SJSA1 (cell line): Measurements from ENCODE around the gene F5. TPM values are rescaled to one million over a fixed set of nuclear protein-coding genes. Genes with fewer than 3 reads are reported as not detected.

Experiments
- DNase-seq, 2 experiments: peaks; one replicate each; pipeline ENCODE4 v3.0.0-alpha.2; 2015 to 2020; ENCODE audit warnings: low spot score in 2 of 2, low read depth in 1 of 2
- H3K27ac ChIP-seq: fragments of 250-450 bp; sonication (Bioruptor Pico); 2 replicates; pipeline ENCODE4 v1.5.1; 2020; ENCODE audit warnings: mild to moderate bottlenecking, moderate library complexity
- H3K27me3 ChIP-seq: fragments of 250-450 bp; sonication (Bioruptor Pico); replicated peaks from 2 replicates; pipeline ENCODE4 v1.5.1; 2020; ENCODE audit warnings: mild to moderate bottlenecking, moderate library complexity
- H3K36me3 ChIP-seq: fragments of 250-450 bp; sonication (Bioruptor Pico); 2 replicates; pipeline ENCODE4 v1.5.1; 2020; ENCODE audit warnings: mild to moderate bottlenecking
- H3K4me1 ChIP-seq: fragments of 250-450 bp; sonication (Bioruptor Pico); replicated peaks from 2 replicates; pipeline ENCODE4 v1.6.1; 2021; ENCODE audit warnings: mild to moderate bottlenecking
- H3K4me3 ChIP-seq: fragments of 250-450 bp; sonication (Bioruptor Pico); 2 replicates; pipeline ENCODE4 v1.5.1; 2020; ENCODE audit warnings: mild to moderate bottlenecking
- H3K9me3 ChIP-seq: fragments of 250-450 bp; sonication (Bioruptor Pico); replicated peaks from 2 replicates; pipeline ENCODE4 v1.5.1; 2020; ENCODE audit warnings: mild to moderate bottlenecking
- total RNA-seq: library from RNA; depleted of rRNA; stranded (reverse); fragments of >200 nt; shearing (Covaris generic); gene quantifications from 2 replicates; pipeline ENCODE4 v1.2.3, GENCODE V29; 2014

F5 gene
- total RNA-seq, 1 experiment from 2014 or later = not detected

GRCh38 chr1:169576241-169576934 is 9.9 kb downstream of the F5 start:
- H3K9me3 ChIP-seq = no peaks in the 10 kb centered on the region
- no peaks in the 10 kb centered on the region for H3K4me1 ChIP-seq
- DNase-seq = no peak
- no peak overlapping the region for H3K4me3 ChIP-seq
- no peak overlapping the region for H3K27ac ChIP-seq
- H3K27me3 ChIP-seq = peaks cover 7% of the 10 kb centered on the region; the same call in 1 of the 2 replicates
- no peaks in the 10 kb centered on the region for H3K36me3 ChIP-seq

DNA sequence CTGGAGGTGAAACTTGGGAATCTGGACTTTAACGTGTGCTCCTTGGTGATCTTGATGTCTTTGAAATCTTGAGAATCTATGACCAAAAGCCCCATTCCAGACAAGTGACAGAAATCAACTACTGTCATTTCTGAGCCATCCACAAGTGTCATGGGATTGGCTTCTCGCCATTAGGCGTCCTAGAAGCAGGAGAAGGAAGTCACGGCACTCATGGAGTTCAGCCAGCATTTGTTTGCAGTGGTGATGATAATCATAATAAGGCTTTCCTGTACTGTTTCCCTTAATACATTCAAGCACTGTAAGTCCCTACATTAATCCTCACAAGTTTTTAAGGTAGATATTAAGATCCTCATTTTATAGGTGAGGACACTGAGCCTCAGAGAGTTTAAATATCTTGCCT is 11.9 kb downstream of the F5 start:
- Histone ChIP-seq H3K36me3 (no peaks in the 10 kb centered on the region), H3K27me3 (peaks cover 19% of the 10 kb centered on the region; the same call in 1 of the 2 replicates), H3K4me1 (no peaks in the 10 kb centered on the region), H3K27ac (no peak overlapping the region), H3K4me3 (no peak overlapping the region), H3K9me3 (no peaks in the 10 kb centered on the region)
- DNase-seq = no peak

- H3K27me3 ChIP-seq = peaks cover 17% of the 10 kb centered on the region; the same call in 1 of the 2 replicates
- no peak overlapping the region for H3K27ac ChIP-seq
- no peaks in the 10 kb centered on the region for H3K36me3 ChIP-seq
- no peak overlapping the region for H3K4me3 ChIP-seq
- H3K9me3 ChIP-seq = no peaks in the 10 kb centered on the region
- H3K4me1 ChIP-seq = no peaks in the 10 kb centered on the region
- peak in 1 of 2 experiments; percentile 41 for DNase-seq
These were observed 14.1 kb downstream of the F5 start for GRCh38 chr1:169572187-169572586.

DNA sequence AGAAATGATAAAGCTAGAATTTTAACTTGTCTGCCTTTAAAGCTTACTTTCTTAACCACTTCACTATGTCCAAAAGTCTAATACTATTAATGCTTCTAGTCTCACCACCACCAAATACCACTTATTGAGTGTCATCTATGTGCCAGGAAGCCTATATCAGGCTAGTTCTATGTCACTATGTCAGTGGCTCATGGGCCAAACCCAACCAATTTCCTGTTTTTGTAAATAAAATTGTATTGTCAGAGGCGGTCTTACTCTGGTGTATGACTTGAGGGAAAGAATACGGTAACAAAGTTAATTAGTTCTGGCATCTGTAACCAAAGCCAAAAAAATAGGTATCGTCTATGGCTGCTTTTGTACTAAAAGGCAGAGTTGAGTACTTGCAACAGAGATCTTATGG is 14.8 kb downstream of the F5 start:
- Histone ChIP-seq H3K27me3 (peaks cover 17% of the 10 kb centered on the region; the same call in 1 of the 2 replicates), H3K9me3 (no peaks in the 10 kb centered on the region), H3K36me3 (no peaks in the 10 kb centered on the region), H3K4me1 (no peaks in the 10 kb centered on the region), H3K4me3 (no peak overlapping the region), H3K27ac (no peak overlapping the region)
- no peak for DNase-seq

GRCh38 chr1:169570172-169570574 is 16.1 kb downstream of the F5 start:
- no peaks in the 10 kb centered on the region for H3K36me3 ChIP-seq
- H3K4me1 ChIP-seq = no peaks in the 10 kb centered on the region
- no peak overlapping the region for H3K4me3 ChIP-seq
- no peaks in the 10 kb centered on the region for H3K9me3 ChIP-seq
- DNase-seq = no peak
- no peak overlapping the region for H3K27ac ChIP-seq
- peaks cover 17% of the 10 kb centered on the region; the same call in 1 of the 2 replicates for H3K27me3 ChIP-seq

GRCh38 chr1:169568497-169568896 is 17.8 kb downstream of the F5 start:
- Histone ChIP-seq H3K27ac (no peak overlapping the region), H3K4me1 (no peaks in the 10 kb centered on the region), H3K36me3 (no peaks in the 10 kb centered on the region), H3K27me3 (peaks cover 17% of the 10 kb centered on the region; the same call in 1 of the 2 replicates), H3K4me3 (no peak overlapping the region), H3K9me3 (no peaks in the 10 kb centered on the region)
- no peak for DNase-seq

GRCh38 chr1:169565335-169566271 is 20.7 kb downstream of the F5 start:
- Histone ChIP-seq H3K4me1 (no peaks in the 10 kb centered on the region), H3K9me3 (no peaks in the 10 kb centered on the region), H3K27me3 (peaks cover 17% of the 10 kb centered on the region; the same call in 1 of the 2 replicates), H3K4me3 (no peak overlapping the region), H3K36me3 (no peaks in the 10 kb centered on the region), H3K27ac (no peak overlapping the region)
- no peak for DNase-seq

DNA sequence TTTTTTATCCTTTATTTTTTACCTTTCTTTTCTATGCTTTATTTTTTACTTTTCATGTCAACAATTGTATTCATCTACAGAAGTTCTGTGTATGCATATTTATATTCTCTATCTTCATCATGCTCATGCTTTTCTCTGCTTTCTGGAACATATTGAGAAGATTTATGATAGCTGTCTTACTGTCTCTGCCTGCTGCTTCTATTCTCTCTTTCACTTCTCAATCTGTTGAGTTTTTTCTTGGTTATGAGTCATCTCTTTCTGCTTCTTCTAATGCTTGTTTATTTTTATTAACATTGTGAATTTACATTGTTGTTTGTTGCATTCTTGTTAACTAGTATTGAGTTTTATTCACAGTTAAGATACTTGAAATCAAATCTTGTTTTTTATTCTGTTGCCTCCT is 22.6 kb downstream of the F5 start:
- Histone ChIP-seq H3K27ac (no peak overlapping the region), H3K27me3 (0 out of 2 replicates have a peak, but pooled peaks cover 12% of the 10 kb centered on the region), H3K9me3 (no peaks in the 10 kb centered on the region), H3K4me1 (no peaks in the 10 kb centered on the region), H3K4me3 (no peak overlapping the region), H3K36me3 (no peaks in the 10 kb centered on the region)
- no peak for DNase-seq

GRCh38 chr1:169563019-169563615 is 23.2 kb downstream of the F5 start:
- Histone ChIP-seq H3K27ac (no peak overlapping the region), H3K27me3 (0 out of 2 replicates have a peak, but pooled peaks cover 7% of the 10 kb centered on the region), H3K4me3 (no peak overlapping the region), H3K9me3 (no peaks in the 10 kb centered on the region), H3K36me3 (no peaks in the 10 kb centered on the region), H3K4me1 (no peaks in the 10 kb centered on the region)
- DNase-seq = no peak

DNA sequence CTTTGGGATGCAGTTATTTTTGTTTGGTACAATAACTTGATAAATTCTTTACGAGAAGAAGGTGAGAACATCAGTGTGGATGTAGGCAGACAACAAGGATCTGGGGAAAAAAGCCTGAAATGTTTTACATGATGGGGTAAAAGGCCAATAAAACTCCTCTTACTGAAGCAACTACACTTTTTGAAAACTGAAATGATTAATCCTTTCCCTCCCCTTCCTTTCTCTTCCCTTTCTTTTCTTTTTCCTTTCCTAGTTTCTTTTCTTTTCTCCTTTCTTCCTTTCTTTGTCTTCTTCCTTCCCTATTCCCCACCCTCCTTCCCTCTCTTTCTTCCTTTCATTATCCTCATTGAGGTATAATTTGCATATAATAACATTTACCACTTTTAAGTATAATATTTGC is 24.6 kb downstream of the F5 start:
- no peaks in the 10 kb centered on the region for H3K9me3 ChIP-seq
- no peak overlapping the region for H3K27ac ChIP-seq
- 0 out of 2 replicates have a peak, but pooled peaks cover 7% of the 10 kb centered on the region for H3K27me3 ChIP-seq
- no peak overlapping the region for H3K4me3 ChIP-seq
- no peaks in the 10 kb centered on the region for H3K36me3 ChIP-seq
- no peak for DNase-seq
- no peaks in the 10 kb centered on the region for H3K4me1 ChIP-seq

DNA sequence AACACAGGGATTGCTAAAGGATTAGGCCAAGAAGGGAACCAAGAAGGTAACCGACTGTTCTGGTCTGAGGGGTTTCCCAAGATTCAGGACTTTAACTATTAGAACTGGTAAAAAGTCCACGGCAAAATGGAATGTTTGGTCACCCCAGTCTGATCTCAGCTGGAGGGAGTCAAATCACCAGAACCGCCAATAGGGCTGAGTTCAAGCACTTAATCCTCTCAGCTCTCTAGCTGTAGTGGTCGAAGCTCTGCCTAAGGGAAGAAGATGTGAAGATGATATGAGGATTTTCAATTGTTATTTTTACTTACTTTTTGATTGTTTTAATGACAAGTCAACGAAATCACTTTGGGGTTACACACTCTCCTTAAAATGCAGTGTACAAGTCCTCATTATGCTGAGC is 29.1 kb downstream of the F5 start:
- Histone ChIP-seq H3K4me1 (no peaks in the 10 kb centered on the region), H3K27me3 (peaks cover 12% of the 10 kb centered on the region; the same call in 1 of the 2 replicates), H3K27ac (no peak overlapping the region), H3K9me3 (no peaks in the 10 kb centered on the region), H3K36me3 (no peaks in the 10 kb centered on the region), H3K4me3 (no peak overlapping the region)
- no peak for DNase-seq

GRCh38 chr1:169550294-169550693 is 36.0 kb downstream of the F5 start:
- Histone ChIP-seq H3K27me3 (peaks cover 8% of the 10 kb centered on the region; the same call in 1 of the 2 replicates), H3K9me3 (no peaks in the 10 kb centered on the region), H3K27ac (no peak overlapping the region), H3K4me1 (no peaks in the 10 kb centered on the region), H3K4me3 (no peak overlapping the region), H3K36me3 (no peaks in the 10 kb centered on the region)
- peak in 1 of 2 experiments; percentile 9 for DNase-seq

DNA sequence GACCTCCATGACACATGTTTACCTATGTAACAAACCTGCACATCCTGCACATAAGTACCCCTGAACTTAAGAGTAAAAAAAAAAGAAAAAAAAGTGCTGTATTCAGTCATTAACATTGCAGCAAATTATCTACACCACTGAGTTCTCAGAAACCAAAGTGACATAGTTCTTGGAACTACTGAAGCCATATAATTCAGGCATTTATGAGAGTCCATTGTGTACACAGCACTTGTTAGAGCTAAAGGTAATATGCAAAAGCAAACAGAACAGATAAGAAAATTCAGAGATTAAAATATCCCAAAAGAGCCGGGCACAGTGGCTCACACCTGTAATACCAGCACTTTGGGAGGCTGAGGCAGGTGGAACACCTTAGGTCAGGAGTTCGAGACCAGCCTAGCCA is 38.0 kb downstream of the F5 start:
- Histone ChIP-seq H3K4me3 (no peak overlapping the region), H3K9me3 (no peaks in the 10 kb centered on the region), H3K27ac (no peak overlapping the region), H3K27me3 (peaks cover 8% of the 10 kb centered on the region; the same call in 1 of the 2 replicates), H3K4me1 (no peaks in the 10 kb centered on the region), H3K36me3 (no peaks in the 10 kb centered on the region)
- no peak for DNase-seq
